Vagina (tissue), 2 donors: ENCODE results near the gene SCN3A. TPM values are rescaled to one million over a fixed set of nuclear protein-coding genes. Genes with fewer than 3 reads are reported as not detected.

ENCODE experiments used
- DNase-seq, 2 donors: peaks; one replicate each; pipeline ENCODE4 v3.0.0-alpha.2; 2017; ENCODE audit errors: extremely low spot score in 2 of 2
- H3K27ac ChIP-seq: fragments of 200-600 bp; sonication (generic); one replicate; pipeline ENCODE4 v1.5.1; 2019
- H3K27me3 ChIP-seq: fragments of 200-600 bp; sonication (generic); one replicate; pipeline ENCODE4 v1.5.1; 2019
- H3K36me3 ChIP-seq, 2 donors: fragments of 200-600 bp; sonication (generic); one replicate each; pipeline ENCODE4 v1.5.1; 2017 to 2019
- H3K4me1 ChIP-seq: fragments of 200-600 bp; sonication (generic); one replicate; pipeline ENCODE4 v1.5.1; 2019
- H3K4me3 ChIP-seq, 2 donors: fragments of 200-600 bp; sonication (generic); 1 replicate in 1 of 2; 2 replicates in 1 of 2; pipeline ENCODE4 v1.5.1; 2016 to 2019
- H3K9me3 ChIP-seq: fragments of 200-600 bp; sonication (generic); one replicate; pipeline ENCODE4 v1.5.1; 2019
- POLR2A ChIP-seq, 2 donors: fragments of 450-650 bp; IDR thresholded peaks; one replicate each; pipeline ENCODE4 v1.6.1; 2017; ENCODE audit warnings: antibody characterized with exemption in 2 of 2, mild to moderate bottlenecking in 2 of 2, moderate library complexity in 2 of 2
- POLR2AphosphoS5 ChIP-seq, 2 donors: sonication (generic); formaldehyde crosslinking; IDR thresholded peaks; one replicate each; pipeline ENCODE4 v1.9.0; 2017; ENCODE audit warnings: antibody characterized with exemption in 2 of 2, mild to moderate bottlenecking in 2 of 2, low read depth in 1 of 2; ENCODE audit not compliant: insufficient read depth in 1 of 2
- intact Hi-C: fragments of 100-400 bp; cut with DNase I; formaldehyde crosslinking; loops from one replicate; pipeline ENCODE4 v1.15.1; 2023
- total RNA-seq: library from RNA; depleted of rRNA; stranded (reverse); fragments of >200 nt; gene quantifications from one replicate; pipeline ENCODE4 v1.2.3, GENCODE V29; 2016
- TF ChIP-seq, protein P1 (sequence below), 3 experiments: fragments of 450-650 bp in 2 of 3; fragments of 200-600 bp in 1 of 3; sonication (generic) in 1 of 3; IDR thresholded peaks; one replicate each; pipeline ENCODE4 v1.5.1; 2017 to 2019; ENCODE audit warnings: antibody characterized with exemption in 3 of 3, mild to moderate bottlenecking in 2 of 3, moderate library complexity in 2 of 3

Gene SCN3A
- total RNA-seq, 1 donor from 2014 or later = 2.0 TPM

GRCh38 chr2:165110394-165110793, 93.5 kb downstream of the SCN3A start:
- no peak for DNase-seq
- no peaks in the 10 kb centered on the region for H3K36me3 ChIP-seq
- intact Hi-C loops = no loop called here
- no peak overlapping the region for H3K4me3 ChIP-seq
- H3K27me3 ChIP-seq = no peaks in the 10 kb centered on the region
- no peaks in the 10 kb centered on the region for H3K9me3 ChIP-seq
- no peaks in the 10 kb centered on the region for H3K4me1 ChIP-seq
- TF ChIP-seq, protein P1, sequence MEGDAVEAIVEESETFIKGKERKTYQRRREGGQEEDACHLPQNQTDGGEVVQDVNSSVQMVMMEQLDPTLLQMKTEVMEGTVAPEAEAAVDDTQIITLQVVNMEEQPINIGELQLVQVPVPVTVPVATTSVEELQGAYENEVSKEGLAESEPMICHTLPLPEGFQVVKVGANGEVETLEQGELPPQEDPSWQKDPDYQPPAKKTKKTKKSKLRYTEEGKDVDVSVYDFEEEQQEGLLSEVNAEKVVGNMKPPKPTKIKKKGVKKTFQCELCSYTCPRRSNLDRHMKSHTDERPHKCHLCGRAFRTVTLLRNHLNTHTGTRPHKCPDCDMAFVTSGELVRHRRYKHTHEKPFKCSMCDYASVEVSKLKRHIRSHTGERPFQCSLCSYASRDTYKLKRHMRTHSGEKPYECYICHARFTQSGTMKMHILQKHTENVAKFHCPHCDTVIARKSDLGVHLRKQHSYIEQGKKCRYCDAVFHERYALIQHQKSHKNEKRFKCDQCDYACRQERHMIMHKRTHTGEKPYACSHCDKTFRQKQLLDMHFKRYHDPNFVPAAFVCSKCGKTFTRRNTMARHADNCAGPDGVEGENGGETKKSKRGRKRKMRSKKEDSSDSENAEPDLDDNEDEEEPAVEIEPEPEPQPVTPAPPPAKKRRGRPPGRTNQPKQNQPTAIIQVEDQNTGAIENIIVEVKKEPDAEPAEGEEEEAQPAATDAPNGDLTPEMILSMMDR (IDR thresholded peaks at IDR 0.05) = no peak
- TF ChIP-seq POLR2A (IDR thresholded peaks at IDR 0.05) = no peak
- no peak for TF ChIP-seq POLR2AphosphoS5 (IDR thresholded peaks at IDR 0.05; ENCODE audit: insufficient read depth in 1 of 2, low read depth in 1 of 2)
- H3K27ac ChIP-seq = no peak overlapping the region

- TF ChIP-seq, protein P1 (IDR thresholded peaks at IDR 0.05) = no peak
- TF ChIP-seq POLR2AphosphoS5 (IDR thresholded peaks at IDR 0.05; ENCODE audit: insufficient read depth in 1 of 2, low read depth in 1 of 2) = no peak
- no peak for TF ChIP-seq POLR2A (IDR thresholded peaks at IDR 0.05)
- H3K9me3 ChIP-seq = no peaks in the 10 kb centered on the region
- intact Hi-C loops = no loop called here
Observed at GRCh38 chr2:165109915-165110314, 93.9 kb downstream of the SCN3A start.

DNA sequence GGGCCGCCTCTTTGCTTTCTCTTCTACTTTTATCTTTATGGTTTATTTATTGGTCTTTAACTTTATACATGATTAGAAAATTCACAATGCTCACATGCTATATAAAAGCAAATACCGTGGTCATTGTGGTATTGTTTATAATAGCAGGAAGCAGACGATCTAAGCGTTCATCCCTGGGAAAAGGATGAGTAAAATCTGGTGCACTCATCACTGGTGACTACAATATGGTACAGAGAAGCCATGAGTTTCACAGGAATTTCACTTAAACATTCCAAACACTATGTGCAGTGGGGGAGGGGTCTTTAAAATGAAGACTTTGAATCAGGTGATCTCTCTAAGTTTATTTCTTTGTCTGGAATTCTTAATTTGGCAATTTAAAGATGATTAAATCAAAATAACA, 97.9 kb downstream of the SCN3A start:
- intact Hi-C loops = no loop called here
- Histone ChIP-seq H3K9me3 (no peaks in the 10 kb centered on the region), H3K27ac (no peak overlapping the region), H3K27me3 (no peaks in the 10 kb centered on the region), H3K36me3 (no peaks in the 10 kb centered on the region), H3K4me3 (no peak overlapping the region), H3K4me1 (no peaks in the 10 kb centered on the region)
- no peak for DNase-seq
- TF ChIP-seq POLR2AphosphoS5 (IDR thresholded peaks at IDR 0.05; ENCODE audit: insufficient read depth in 1 of 2, low read depth in 1 of 2) = no peak
- TF ChIP-seq POLR2A (IDR thresholded peaks at IDR 0.05) = no peak
- TF ChIP-seq, protein P1 (IDR thresholded peaks at IDR 0.05) = no peak

More at GRCh38 chr2:165109915-165110314, 93.9 kb downstream of the SCN3A start:
- Histone ChIP-seq H3K27ac (no peak overlapping the region), H3K36me3 (no peaks in the 10 kb centered on the region), H3K4me3 (no peak overlapping the region), H3K27me3 (no peaks in the 10 kb centered on the region), H3K4me1 (no peaks in the 10 kb centered on the region)
- no peak for DNase-seq

GRCh38 chr2:165087933-165088901, 115.6 kb downstream of the SCN3A start:
- H3K36me3 ChIP-seq = no peaks in the 10 kb centered on the region
- no peaks in the 10 kb centered on the region for H3K4me1 ChIP-seq
- no peaks in the 10 kb centered on the region for H3K27me3 ChIP-seq
- no peaks in the 10 kb centered on the region for H3K9me3 ChIP-seq
- H3K27ac ChIP-seq = no peak overlapping the region
- no peak overlapping the region for H3K4me3 ChIP-seq
- no peak for DNase-seq
- intact Hi-C loops = no loop called here
- TF ChIP-seq POLR2A (IDR thresholded peaks at IDR 0.05) (no peak), POLR2AphosphoS5 (IDR thresholded peaks at IDR 0.05; ENCODE audit: insufficient read depth in 1 of 2, low read depth in 1 of 2) (no peak)
- TF ChIP-seq, protein P1 (IDR thresholded peaks at IDR 0.05) = no peak

GRCh38 chr2:165086337-165086736, 117.5 kb downstream of the SCN3A start:
- H3K4me1 ChIP-seq = no peaks in the 10 kb centered on the region
- no peaks in the 10 kb centered on the region for H3K9me3 ChIP-seq
- intact Hi-C loops = no loop called here
- H3K27ac ChIP-seq = no peak overlapping the region
- TF ChIP-seq POLR2A (IDR thresholded peaks at IDR 0.05) = no peak
- TF ChIP-seq, protein P1 (IDR thresholded peaks at IDR 0.05) = no peak
- TF ChIP-seq POLR2AphosphoS5 (IDR thresholded peaks at IDR 0.05; ENCODE audit: insufficient read depth in 1 of 2, low read depth in 1 of 2) = no peak
- H3K27me3 ChIP-seq = no peaks in the 10 kb centered on the region
- DNase-seq = no peak
- no peak overlapping the region for H3K4me3 ChIP-seq
- H3K36me3 ChIP-seq = no peaks in the 10 kb centered on the region
